AG09319 (cell line): ENCODE data around the gene WIF1.

Experiments used
- DNase-seq: peaks from one replicate; pipeline ENCODE4 v3.0.0-alpha.2; 2010; ENCODE audit warnings: low read depth; ENCODE audit errors: extremely low read depth
- CTCF ChIP-seq: IDR thresholded peaks from 2 replicates; pipeline ENCODE4 v1.5.1; 2011; ENCODE audit warnings: low read depth, mild to moderate bottlenecking, inconsistent platforms, low read length, moderate library complexity

The WIF1 gene

GRCh38 chr12:65122703-65123102, 1.6 kb upstream of the WIF1 start:
- no peak for TF ChIP-seq CTCF
- DNase-seq = no peak

- no peak for DNase-seq
- no peak for TF ChIP-seq CTCF
Measured at GRCh38 chr12:65121956-65122469, 908 bp upstream of the WIF1 start.

- no peak for TF ChIP-seq CTCF
- DNase-seq = no peak
Measured at GRCh38 chr12:65119063-65119462, 2.0 kb downstream of the WIF1 start.

GRCh38 chr12:65113621-65114035, 7.5 kb downstream of the WIF1 start:
- no peak for TF ChIP-seq CTCF
- no peak for DNase-seq

- TF ChIP-seq CTCF = peak; percentile 34
- no peak for DNase-seq
Measured at GRCh38 chr12:65106948-65107347, 14.2 kb downstream of the WIF1 start.

GRCh38 chr12:65100140-65100539, 21.0 kb downstream of the WIF1 start:
- DNase-seq = no peak
- no peak; the same call in none of the 2 replicates for TF ChIP-seq CTCF

- TF ChIP-seq CTCF = no peak
- no peak for DNase-seq
Measured at GRCh38 chr12:65099182-65099581, 21.9 kb downstream of the WIF1 start.
